NCI-H2196 (cell line): ENCODE data around the gene TAF10.
A peak's percentile ranks its signal among the peaks of the same experiment; 100 is the strongest.

Experiments
- DNase-seq: peaks from one replicate; lab custom pipeline; 2025; ENCODE audit not compliant: unreplicated experiment; lab: John Stamatoyannopoulos, UW

Gene TAF10

DNA sequence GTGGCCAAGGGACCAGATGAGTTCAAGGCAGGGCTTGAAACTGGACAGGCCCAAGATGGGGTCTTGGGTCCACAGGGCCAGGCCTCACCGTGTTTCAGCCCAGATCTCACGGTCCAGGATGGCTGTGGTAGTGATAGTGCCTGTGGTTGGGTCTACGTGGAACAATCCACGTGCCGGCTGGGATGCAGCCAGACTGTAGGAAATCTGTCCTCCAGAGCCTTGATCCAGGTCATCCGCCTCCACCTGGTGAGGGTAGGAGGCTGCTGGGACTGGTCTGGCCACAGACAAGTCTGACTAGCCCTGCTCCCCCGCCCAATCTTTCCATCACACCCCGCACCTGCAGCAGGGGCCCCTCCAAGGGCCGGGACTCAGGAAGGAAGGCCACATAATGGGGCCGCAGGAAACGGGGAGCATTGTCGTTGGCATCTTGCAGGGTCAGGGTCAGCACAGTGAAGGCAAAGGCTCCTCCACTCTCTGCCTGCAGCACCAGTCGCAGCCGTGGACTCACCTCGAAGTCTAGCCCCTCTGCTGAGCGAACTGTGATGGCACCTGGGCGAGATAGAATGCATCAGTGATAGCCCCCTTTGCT, 13.9 kb upstream of the TAF10 start:
- no peak for DNase-seq

- no peak for DNase-seq
These were observed 13.3 kb upstream of the TAF10 start for GRCh38 chr11:6625156-6625831.

DNA sequence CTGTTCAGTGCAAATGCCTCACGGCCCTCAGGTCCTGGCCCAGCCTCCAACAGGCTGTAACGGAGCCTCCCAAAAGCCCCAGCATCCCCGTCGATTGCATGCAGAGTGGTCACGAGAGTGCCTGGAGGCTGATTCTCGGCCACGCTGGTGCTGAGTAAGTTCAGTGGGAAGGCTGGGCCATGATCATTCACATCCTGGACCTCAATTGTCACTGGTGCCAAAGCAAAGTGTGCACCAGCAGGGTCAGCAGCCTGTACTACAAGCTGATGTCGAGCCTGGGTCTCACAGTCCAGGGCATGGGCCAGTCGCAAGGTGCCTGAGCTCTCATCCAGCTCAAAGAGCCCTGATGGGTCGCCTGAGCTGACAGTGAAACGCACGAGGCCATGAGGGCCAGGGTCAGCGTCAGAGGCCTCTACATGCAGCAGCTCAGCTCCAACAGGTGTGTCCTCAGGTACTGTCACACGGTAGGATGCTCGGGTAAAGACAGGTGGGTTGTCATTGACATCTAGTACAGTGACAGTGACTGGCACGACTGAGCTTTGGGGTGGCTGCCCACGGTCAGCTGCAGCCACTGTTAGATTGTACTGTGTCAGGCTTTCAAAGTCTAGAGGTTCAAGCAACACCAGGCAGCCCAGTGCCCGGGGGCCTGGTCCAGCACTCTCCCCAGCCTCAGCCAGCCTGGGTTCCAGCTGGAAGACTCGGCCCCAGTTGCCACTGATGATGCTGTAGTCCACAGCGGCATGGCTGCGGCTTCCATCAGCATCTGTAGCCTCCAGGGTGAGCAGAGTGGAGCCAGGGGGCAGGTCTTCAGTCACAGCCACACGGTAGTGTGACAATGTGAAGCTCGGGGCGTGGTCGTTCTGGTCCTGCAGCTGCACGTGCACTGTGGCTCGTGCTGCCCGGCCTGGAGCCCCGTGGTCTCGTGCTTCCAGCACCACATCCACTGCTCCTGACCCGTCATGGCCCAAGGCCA, 11.7 kb upstream of the TAF10 start:
- no peak for DNase-seq

DNA sequence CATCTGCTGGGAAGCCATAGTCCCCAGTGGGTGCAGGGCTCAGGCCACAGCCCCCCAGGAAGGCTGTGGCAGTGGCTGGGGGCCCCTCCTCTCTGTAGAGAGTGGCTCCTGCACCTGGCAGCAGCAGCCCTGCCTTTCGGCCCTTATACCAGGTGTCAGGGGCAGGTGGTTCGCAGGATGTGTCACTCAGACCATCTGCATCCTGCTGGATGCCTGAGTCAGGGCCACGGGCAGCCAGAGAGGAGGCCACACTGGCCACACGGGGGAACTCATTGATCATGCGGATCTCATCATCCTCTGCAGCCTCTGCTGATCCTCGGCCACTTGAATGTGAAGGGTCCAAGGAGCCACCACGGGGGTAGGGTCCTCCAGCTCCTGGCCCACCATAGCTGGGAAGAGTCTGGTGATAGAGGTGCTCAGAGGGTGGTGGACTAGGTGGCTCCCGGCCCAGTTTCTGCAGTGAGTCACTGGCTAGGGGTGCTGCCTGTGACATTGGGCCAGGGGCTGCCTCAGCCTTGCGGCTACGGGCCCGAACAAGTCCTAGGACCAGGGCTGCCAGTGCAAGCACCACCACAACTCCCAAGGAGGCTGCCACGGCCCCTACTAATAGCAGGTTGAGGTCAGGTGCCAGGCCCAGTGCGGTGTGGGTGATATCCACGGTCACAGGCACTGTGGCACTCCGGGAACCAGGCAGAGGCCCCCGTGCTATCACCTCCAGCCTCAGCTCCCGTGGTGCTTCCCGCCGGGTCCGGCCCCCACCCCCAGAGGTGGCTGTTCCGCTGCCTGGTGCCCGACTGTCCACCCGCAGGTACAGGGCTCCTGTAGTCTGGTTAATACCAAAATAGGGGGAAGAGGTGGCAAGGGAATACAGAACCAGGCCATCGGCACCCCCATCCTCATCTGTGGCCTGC, 10.5 kb upstream of the TAF10 start:
- DNase-seq, result peak; percentile 33

DNA sequence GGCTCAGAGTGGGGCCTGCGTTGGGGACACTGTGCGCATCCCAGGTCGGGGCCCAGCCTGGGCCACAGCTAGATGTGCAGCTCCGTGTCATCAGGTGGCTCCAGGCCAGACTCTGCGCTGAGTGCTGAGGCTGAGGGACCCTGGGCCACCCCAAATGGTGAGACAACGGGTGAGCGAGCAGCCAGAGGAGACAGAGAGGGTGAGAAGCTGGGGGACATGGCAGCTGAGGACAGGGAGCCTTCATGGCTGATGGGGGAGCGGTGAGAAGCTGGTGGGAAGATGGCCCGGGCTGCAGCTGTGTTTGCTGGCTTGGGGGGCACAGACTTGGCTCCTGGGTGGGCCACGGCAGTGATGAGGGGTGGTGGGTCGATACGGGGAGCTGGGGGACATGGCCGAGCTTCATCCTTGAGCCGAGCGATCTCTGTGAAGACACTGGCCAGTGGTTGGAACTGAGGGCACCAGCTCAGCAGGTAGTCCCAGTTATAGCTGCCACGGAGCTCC, 9.7 kb upstream of the TAF10 start:
- no peak for DNase-seq

- DNase-seq, result no peak
These were observed 8.6 kb upstream of the TAF10 start for GRCh38 chr11:6620636-6621035.

- peak; percentile 94 for DNase-seq
These were observed 7.2 kb upstream of the TAF10 start, which contains the start of gene TPP1 for GRCh38 chr11:6619004-6619745. TSS of gene TPP1 (minus strand) at chr11:6619422. CDS start at chr11:6619400, 22 bp downstream.

DNA sequence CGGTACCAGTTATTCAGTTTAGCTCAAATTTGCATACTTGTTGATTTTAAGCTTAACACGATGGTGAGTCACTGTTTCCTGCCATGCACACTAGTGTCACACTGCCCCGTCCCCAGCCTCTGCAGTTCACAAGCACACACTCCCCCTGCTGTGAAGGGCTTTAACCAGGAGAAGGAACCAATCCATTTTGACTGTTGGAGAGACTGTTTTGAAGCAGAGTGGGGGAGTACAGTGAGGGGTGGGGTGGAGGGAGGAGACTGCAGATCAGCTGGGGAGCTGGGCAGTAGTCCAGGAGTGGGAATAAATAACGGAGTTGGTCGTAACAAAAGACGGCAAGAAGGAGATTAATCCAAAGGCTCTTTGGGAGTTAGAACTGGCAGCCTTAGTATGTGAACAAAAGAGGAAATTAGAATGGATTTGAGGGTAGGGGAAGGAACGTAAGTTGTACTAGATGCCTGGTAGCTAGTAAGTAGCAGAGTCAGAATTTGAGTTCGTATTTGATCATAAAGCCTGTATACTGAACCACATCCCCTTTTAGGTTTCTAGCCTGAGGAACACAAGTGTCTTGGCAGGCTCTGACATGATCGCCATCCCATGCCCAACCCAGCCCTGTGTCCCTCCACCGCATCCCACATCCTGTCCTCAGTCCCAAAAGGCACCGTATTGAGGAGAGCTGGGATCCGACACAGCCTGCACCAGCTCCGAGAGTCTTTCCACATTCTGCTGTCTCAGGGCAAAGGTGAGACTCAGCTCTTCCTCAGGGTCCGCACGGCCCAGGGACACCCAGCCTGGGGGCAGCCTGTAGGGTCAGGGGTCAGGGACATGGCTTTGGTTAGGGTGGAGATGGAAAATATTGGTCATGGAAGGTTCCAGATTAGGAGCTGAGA, 6.3 kb upstream of the TAF10 start:
- DNase-seq, result no peak

- no peak for DNase-seq
These were observed 5.3 kb upstream of the TAF10 start for GRCh38 chr11:6617315-6617781.

- DNase-seq, result no peak
These were observed 4.7 kb upstream of the TAF10 start for GRCh38 chr11:6616596-6617250.

DNA sequence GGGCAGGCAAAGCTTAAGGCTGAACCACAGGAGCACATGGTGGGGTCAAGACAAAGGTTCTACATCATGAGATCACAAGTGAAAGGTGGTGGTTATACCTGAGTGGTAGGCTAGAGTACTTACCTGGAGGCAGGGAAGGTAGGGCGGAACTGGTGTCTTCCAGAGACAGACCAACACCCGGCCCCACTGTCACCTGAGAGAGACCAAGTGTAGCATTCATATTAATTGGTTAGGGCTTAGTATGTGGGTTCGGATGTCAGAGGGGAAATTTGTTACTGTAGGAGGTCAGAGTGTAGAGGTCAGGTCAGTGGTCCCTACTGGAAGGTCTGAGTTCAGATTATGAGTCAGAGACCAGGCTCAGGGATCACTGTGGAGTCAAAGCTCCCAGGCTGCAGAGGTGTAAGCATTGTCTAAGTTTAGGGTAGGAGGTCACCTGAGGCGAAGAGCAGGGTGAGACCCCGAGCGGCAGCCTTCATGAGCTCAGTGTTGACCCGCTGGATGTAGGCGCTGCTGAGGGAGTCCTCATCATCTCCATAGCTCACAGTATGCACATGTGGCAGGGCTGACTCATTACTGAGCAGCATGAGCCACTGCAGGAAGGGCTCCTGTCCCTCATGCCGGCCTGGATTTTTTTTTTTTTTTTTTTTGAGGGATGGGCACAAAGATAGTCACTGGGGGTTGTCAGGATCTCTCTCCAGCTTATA, 4.0 kb upstream of the TAF10 start:
- no peak for DNase-seq

- DNase-seq, result no peak
These were observed 3.0 kb upstream of the TAF10 start for GRCh38 chr11:6615046-6615445.

DNA sequence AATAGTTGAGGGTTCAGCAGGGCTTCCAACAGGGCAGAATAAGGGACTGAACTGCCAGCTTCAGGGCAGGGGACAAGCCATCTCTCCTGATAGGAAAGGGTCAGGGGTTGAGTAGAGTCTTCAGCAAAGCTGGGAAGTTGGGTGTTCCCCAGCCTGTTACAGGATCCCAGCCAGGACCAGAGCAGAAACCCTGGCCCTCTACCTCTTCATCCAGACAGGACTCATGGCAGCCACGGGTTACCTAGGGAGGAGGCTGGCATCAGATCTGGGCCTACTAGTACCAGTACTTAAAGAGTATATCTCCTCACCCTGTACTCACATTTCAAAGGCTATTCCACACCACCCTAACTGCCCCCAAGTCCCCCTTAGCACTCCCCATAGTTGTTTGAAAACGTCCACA, 2.4 kb upstream of the TAF10 start:
- no peak for DNase-seq

DNA sequence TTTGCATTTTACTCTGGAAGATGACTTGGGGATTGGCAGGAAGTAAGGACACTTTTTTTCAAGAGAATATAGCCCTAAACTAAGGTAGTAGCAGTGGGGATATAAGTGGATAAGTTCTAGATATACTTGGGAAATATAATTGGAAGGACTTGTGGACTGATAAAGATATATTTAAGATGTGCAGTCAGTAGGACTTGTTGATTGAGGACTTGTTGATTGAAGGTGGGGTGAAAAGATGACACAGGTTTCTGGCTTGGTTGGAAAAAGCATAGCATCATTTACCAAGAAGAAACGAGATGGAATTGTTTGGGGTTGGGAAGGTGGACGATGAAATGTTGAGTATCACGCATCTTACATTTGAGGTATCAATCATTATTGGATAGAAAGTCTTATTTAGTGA, 1.5 kb upstream of the TAF10 start:
- DNase-seq, result no peak

DNA sequence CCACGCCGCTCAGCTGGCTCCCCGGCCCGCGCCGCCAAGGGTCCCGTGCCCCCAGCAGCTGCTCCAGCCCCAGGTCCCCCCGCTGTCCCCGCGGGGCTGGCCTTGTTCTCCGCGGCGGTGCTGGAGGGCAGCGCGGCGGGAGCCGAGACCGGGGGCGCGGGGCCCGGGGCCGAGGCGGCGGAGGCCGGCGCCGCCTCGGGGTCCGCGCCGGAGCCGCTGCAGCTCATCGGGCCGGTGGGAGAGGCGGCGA, 128 bp downstream of the TAF10 start:
- no peak for DNase-seq

GRCh38 chr11:6611092-6611962, 689 bp downstream of the TAF10 start:
- no peak for DNase-seq

GRCh38 chr11:6610591-6610990, 1.4 kb downstream of the TAF10 start:
- DNase-seq, result no peak
